ENCODE measurements around the gene CDH7.

Gene CDH7

GRCh38 chr18:65907281-65907680 is 156.5 kb downstream of the CDH7 start:
- DNase-seq (ENCODE audit: insufficient read length, low spot score) = no peak

GRCh38 chr18:65919018-65919417 is 168.2 kb downstream of the CDH7 start:
- DNase-seq (ENCODE audit: insufficient read length, low spot score) (no peak), FAIRE-seq (no peak)

More at GRCh38 chr18:65907281-65907680, 156.5 kb downstream of the CDH7 start:
- no peak for FAIRE-seq

GRCh38 chr18:65919663-65920062 is 168.9 kb downstream of the CDH7 start:
- FAIRE-seq = no peak
- DNase-seq (ENCODE audit: insufficient read length, low spot score) = no peak

- FAIRE-seq (no peak), DNase-seq (ENCODE audit: insufficient read length, low spot score) (no peak)
Measured at GRCh38 chr18:65922103-65922502, 171.3 kb downstream of the CDH7 start.

GRCh38 chr18:65924904-65925303 is 174.1 kb downstream of the CDH7 start:
- FAIRE-seq (no peak), DNase-seq (ENCODE audit: insufficient read length, low spot score) (no peak)

GRCh38 chr18:65934874-65935273 is 184.1 kb downstream of the CDH7 start:
- FAIRE-seq = no peak
- no peak for DNase-seq (ENCODE audit: insufficient read length, low spot score)

GRCh38 chr18:65936678-65937077 is 185.9 kb downstream of the CDH7 start:
- no peak for FAIRE-seq

GRCh38 chr18:65937180-65937579 is 186.4 kb downstream of the CDH7 start:
- DNase-seq (ENCODE audit: insufficient read length, low spot score) = no peak
- FAIRE-seq = no peak

More at GRCh38 chr18:65936678-65937077, 185.9 kb downstream of the CDH7 start:
- DNase-seq (ENCODE audit: insufficient read length, low spot score) = no peak

GRCh38 chr18:65938592-65939372 is 188.0 kb downstream of the CDH7 start:
- no peak for DNase-seq (ENCODE audit: insufficient read length, low spot score)

More at GRCh38 chr18:65938592-65939372, 188.0 kb downstream of the CDH7 start:
- FAIRE-seq = no peak
